Measurements from ENCODE around the gene NUDT12. TPM values are rescaled to one million over a fixed set of nuclear protein-coding genes. Genes with fewer than 3 reads are reported as not detected.
A peak's percentile ranks its signal among the peaks of the same experiment; 100 is the strongest.

Gene NUDT12
- total RNA-seq, 1 donor from 2014 or later, result 7.4 TPM

DNA sequence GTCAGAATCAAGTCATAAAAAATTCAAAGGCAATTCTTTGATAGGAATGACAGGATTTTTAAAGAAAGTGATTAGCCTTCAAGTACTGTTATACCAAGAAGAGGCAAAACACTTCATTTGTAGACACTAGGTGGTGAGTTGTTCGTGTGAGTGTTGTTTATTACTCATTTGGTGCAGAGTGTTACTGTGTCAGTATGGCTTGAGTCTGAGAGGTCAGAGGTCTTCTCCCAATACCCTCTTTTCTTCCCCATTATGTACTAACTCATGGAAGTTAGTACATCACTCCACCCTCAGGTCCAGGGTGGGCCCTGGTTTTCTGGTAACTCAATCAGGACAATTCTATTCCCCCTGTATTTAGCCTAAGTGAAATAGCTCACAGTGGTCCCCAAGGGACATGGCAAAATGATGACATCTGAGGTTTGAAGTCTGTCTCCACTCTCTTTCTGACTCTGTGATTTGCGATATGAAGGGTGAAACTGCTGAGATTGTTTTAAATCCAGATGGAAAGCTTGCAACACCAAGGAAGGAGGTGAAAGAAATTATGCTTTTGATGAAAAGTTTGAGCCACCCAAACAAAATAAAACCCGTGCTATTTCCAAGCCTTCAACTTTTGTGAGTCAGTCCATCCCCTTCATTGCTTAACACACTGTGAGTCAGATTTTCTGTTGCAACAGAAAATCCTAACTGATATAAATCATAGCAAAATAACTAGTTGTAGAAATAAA, 56.8 kb downstream of the NUDT12 start:
- Mint-ChIP-seq H3K27ac (ENCODE audit: unreplicated experiment) (peak overlapping the region; percentile 81), H3K9me3 (ENCODE audit: low read depth) (peaks cover 22% of the 10 kb centered on the region), H3K27me3 (ENCODE audit: low read depth) (no peaks in the 10 kb centered on the region), H3K4me3 (ENCODE audit: unreplicated experiment) (no peak overlapping the region), H3K36me3 (ENCODE audit: low read depth) (peaks cover 8% of the 10 kb centered on the region), H3K4me1 (ENCODE audit: low read depth) (peaks cover 18% of the 10 kb centered on the region)
- no peak for TF ChIP-seq CTCF (IDR thresholded peaks at IDR 0.05)
- DNase-seq (ENCODE audit: low spot score), result no peak

DNA sequence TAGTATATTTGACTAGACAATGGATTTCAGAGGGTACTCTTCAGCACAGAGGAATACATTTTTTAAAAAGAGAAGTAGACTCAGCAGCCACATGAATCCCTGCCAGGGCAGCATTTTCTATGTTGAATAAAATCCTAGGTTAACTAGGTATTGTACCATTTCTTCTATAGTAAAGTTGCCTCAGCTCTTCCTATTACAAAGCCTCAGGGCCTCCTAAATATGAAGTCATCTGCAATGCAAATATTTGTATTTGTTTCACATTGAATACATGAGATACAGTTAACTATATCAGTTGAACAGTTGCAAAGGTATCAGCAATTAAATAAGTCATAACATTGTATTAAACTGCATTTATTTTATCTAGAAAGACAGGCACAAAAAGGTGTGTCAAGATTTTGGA, 59.5 kb downstream of the NUDT12 start:
- no peak for DNase-seq (ENCODE audit: low spot score)
- H3K27ac Mint-ChIP-seq (ENCODE audit: unreplicated experiment), result no peak overlapping the region
- peaks cover 8% of the 10 kb centered on the region for H3K36me3 Mint-ChIP-seq (ENCODE audit: low read depth)
- peaks cover 22% of the 10 kb centered on the region for H3K9me3 Mint-ChIP-seq (ENCODE audit: low read depth)
- no peak overlapping the region for H3K4me3 Mint-ChIP-seq (ENCODE audit: unreplicated experiment)
- peaks cover 30% of the 10 kb centered on the region for H3K4me1 Mint-ChIP-seq (ENCODE audit: low read depth)
- H3K27me3 Mint-ChIP-seq (ENCODE audit: low read depth), result no peaks in the 10 kb centered on the region
- TF ChIP-seq CTCF (IDR thresholded peaks at IDR 0.05), result no peak

DNA sequence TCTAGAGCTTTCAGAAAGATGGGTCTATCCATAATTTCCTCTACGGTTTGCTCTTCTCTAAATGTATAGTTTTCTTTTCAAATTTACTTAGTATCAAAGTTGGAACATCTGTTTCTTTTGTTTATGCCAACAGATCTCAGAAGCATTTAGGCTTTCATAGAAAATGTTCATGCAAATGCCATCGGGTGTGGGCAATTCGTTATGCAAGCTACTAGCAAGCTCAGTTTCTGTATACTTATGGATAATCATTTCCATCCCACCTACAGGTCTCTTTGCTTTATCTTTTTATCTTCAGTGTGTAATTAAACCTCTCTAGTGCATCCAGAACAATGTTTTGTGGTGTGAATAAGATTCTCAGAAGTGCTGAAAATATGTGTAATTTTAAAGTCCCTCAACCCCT, 59.9 kb downstream of the NUDT12 start:
- H3K27ac Mint-ChIP-seq (ENCODE audit: unreplicated experiment), result no peak overlapping the region
- H3K27me3 Mint-ChIP-seq (ENCODE audit: low read depth), result no peaks in the 10 kb centered on the region
- H3K36me3 Mint-ChIP-seq (ENCODE audit: low read depth), result peaks cover 8% of the 10 kb centered on the region
- no peak for TF ChIP-seq CTCF (IDR thresholded peaks at IDR 0.05)
- H3K9me3 Mint-ChIP-seq (ENCODE audit: low read depth), result peaks cover 22% of the 10 kb centered on the region
- no peak for DNase-seq (ENCODE audit: low spot score)
- H3K4me1 Mint-ChIP-seq (ENCODE audit: low read depth), result peaks cover 34% of the 10 kb centered on the region
- H3K4me3 Mint-ChIP-seq (ENCODE audit: unreplicated experiment), result no peak overlapping the region

All from chondrocyte (in vitro differentiated cells).